HepG2 (cell line): ENCODE measurements around the gene SLC2A11. TPM values are rescaled to one million over a fixed set of nuclear protein-coding genes. Genes with fewer than 3 reads are reported as not detected.

ENCODE experiments used
- ATF7-NPFF ChIP-seq: sonication (generic); formaldehyde crosslinking; IDR thresholded peaks from 2 replicates; pipeline ENCODE4 v1.8.1; 2023; ENCODE audit warnings: mild to moderate bottlenecking, low read depth, missing genetic modification reagents, moderate library complexity
- MATR3 ChIP-seq: sonication (generic); formaldehyde crosslinking; IDR thresholded peaks from 2 replicates; pipeline ENCODE4 v1.4.0; 2020; ENCODE audit warnings: missing genetic modification reagents
- MEF2D ChIP-seq: sonication (generic); formaldehyde crosslinking; IDR thresholded peaks from 2 replicates; pipeline ENCODE4 v1.5.1; 2020; ENCODE audit warnings: mild to moderate bottlenecking, missing genetic modification reagents
- MLLT10 ChIP-seq: sonication (generic); formaldehyde crosslinking; IDR thresholded peaks from 2 replicates; pipeline ENCODE4 v1.4.0; 2020; ENCODE audit warnings: missing genetic modification reagents
- PHF20 ChIP-seq: sonication (generic); formaldehyde crosslinking; IDR thresholded peaks from 2 replicates; pipeline ENCODE4 v1.5.0; 2020; ENCODE audit warnings: mild to moderate bottlenecking, missing genetic modification reagents
- RARA ChIP-seq: IDR thresholded peaks from 2 replicates; pipeline ENCODE4 v1.6.1; 2016; ENCODE audit warnings: missing genetic modification reagents, missing compliant biosample characterization
- SUZ12 ChIP-seq: fragments of 150-350 bp; IDR thresholded peaks from 2 replicates; pipeline ENCODE4 v1.6.1; 2014; ENCODE audit warnings: low read depth, low read length
- ZBTB14 ChIP-seq: sonication (generic); formaldehyde crosslinking; IDR thresholded peaks from 2 replicates; pipeline ENCODE4 v1.4.0; 2020; ENCODE audit warnings: missing genetic modification reagents
- ZNF713 ChIP-seq: sonication (generic); formaldehyde crosslinking; IDR thresholded peaks from 2 replicates; pipeline ENCODE4 v1.4.0; 2020; ENCODE audit warnings: mild to moderate bottlenecking, missing genetic modification reagents
- polyA plus RNA-seq, 8 experiments: library from polyadenylated mRNA; depleted of rRNA in 3 of 8; stranded (reverse) in 7 of 8; unstranded in 1 of 8; fragments of >200 nt; fragmentation: Illumina TruSeq in 4 of 8; extraction: Trizol in 4 of 8; gene quantifications; 2 replicates each; pipeline versions ENCODE4 v1.2.1 to v1.2.3, GENCODE V29; 2011 to 2016; ENCODE audit warnings: low read depth in 4 of 8, missing spikeins in 1 of 8, mixed read lengths in 1 of 8; ENCODE audit not compliant: insufficient read depth in 1 of 8
- total RNA-seq, 5 experiments: library from RNA; depleted of rRNA; stranded (reverse); fragments of >200 nt; fragmentation: Illumina TruSeq; extraction: Trizol; gene quantifications; 2 replicates each; pipeline ENCODE4 v1.2.3, GENCODE V29; 2016; ENCODE audit warnings: low read depth in 1 of 5
- TF ChIP-seq, protein P1 (sequence below), 2 experiments: sonication (generic) in 1 of 2; formaldehyde crosslinking in 1 of 2; IDR thresholded peaks; 2 replicates each; pipeline versions ENCODE4 v1.6.1 to v1.9.0; 2014 to 2022; ENCODE audit warnings: antibody characterized with exemption in 1 of 2, borderline replicate concordance in 1 of 2, inconsistent platforms in 1 of 2, low read depth in 1 of 2, missing genetic modification reagents in 1 of 2

Gene SLC2A11
- total and polyA plus RNA-seq, 2 of the 13 experiments (the other 11 are each of a cell fraction or from before 2014, with no cell fraction given): 15.2 to 15.4 TPM

DNA sequence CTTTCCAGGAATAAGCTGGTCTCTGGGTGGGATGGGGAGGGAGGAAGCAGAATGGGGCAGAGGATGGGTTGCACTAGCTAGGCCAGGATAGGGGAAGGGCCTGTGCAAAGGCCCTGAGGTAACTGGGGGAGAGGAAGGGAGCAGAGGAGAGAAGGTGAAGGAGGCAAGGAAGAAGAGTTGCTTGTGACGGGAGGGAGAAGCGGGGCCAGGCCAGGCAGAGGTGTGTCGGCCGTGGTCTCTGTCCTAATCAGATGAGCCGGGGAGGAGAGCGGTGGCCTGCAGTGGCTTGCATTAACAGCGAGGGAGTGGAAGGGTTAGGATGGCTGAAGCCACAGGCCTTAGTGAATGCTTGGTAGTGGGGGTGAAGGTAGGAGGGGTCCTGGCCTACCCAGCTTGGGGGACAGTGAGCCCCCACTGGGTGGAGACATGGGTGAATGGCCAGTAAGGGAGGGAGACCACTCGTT is 12.9 kb upstream of the SLC2A11 start (continued):
- TF ChIP-seq, protein P1, sequence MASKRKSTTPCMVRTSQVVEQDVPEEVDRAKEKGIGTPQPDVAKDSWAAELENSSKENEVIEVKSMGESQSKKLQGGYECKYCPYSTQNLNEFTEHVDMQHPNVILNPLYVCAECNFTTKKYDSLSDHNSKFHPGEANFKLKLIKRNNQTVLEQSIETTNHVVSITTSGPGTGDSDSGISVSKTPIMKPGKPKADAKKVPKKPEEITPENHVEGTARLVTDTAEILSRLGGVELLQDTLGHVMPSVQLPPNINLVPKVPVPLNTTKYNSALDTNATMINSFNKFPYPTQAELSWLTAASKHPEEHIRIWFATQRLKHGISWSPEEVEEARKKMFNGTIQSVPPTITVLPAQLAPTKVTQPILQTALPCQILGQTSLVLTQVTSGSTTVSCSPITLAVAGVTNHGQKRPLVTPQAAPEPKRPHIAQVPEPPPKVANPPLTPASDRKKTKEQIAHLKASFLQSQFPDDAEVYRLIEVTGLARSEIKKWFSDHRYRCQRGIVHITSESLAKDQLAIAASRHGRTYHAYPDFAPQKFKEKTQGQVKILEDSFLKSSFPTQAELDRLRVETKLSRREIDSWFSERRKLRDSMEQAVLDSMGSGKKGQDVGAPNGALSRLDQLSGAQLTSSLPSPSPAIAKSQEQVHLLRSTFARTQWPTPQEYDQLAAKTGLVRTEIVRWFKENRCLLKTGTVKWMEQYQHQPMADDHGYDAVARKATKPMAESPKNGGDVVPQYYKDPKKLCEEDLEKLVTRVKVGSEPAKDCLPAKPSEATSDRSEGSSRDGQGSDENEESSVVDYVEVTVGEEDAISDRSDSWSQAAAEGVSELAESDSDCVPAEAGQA (IDR thresholded peaks at IDR 0.05; ENCODE audit: low read depth): no peak
- TF ChIP-seq, protein P1 (CRISPR knock-in tag; IDR thresholded peaks at IDR 0.05; ENCODE audit: borderline replicate concordance): no peak
- TF ChIP-seq MEF2D (CRISPR knock-in tag) (no peak), RARA (no peak), ZNF713 (no peak), ATF7-NPFF (CRISPR knock-in tag) (no peak), MLLT10 (CRISPR knock-in tag) (no peak), PHF20 (CRISPR knock-in tag) (no peak), SUZ12 (no peak), ZBTB14 (CRISPR knock-in tag) (no peak), MATR3 (no peak)
